Measurements from ENCODE around the gene LCE2C.
"Not testable (repeated sequence)": the region's sequence is repeated elsewhere in the genome, so short reads cannot be mapped to it uniquely, and the experiment has no call there.

LCE2C gene

GRCh38 chr1:152674983-152675382 is at the start of gene LCE2C:
TSS of gene LCE2C (plus strand) at chr1:152675279. CDS start at chr1:152676016, 737 bp downstream.
- DNase-seq, result not testable (repeated sequence)

- DNase-seq, result no peak
Observed at GRCh38 chr1:152626744-152627143, 48.3 kb upstream of the LCE2C start.

DNA sequence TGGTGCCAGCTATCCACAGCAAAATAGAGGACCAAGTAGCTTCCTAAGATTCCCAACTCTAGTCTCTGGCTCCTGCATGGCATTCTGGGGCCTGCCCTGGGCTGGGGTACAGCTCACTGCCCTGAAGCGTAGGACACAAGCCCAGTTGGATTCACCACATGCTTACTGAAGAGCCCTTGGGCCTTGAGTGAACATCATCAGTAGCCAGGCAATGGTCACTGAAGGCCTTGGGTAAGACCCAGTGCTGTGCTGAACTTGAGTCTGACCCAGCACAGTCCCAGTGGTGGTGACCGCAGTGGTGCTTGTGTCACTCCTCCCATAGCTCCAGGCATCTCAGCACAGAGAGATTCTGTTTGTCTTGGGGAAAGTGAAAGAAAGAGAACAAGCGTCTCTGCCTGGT is 44.5 kb upstream of the LCE2C start:
- DNase-seq, result no peak

DNA sequence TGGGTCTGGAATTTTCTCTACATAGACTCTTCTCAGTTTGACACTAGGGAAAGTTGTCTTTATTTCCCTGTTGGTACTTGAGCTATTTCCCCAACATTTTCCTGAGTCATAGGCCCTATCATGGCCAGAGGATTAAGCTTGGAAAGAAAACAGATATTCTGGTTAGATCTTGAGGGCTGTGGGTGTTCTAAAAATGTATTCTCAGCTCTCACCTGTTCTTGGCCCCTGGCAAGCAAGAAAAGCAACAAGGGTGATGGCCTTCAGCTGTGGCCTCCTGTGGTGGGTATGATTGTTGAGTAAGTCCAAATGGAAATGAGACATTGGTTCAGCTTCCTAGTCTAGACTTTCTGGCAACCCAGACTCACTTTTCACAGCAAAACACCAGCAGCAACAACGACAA is 34.7 kb upstream of the LCE2C start:
- no peak for DNase-seq

GRCh38 chr1:152643945-152644344 is 31.1 kb upstream of the LCE2C start:
- no peak for DNase-seq

DNA sequence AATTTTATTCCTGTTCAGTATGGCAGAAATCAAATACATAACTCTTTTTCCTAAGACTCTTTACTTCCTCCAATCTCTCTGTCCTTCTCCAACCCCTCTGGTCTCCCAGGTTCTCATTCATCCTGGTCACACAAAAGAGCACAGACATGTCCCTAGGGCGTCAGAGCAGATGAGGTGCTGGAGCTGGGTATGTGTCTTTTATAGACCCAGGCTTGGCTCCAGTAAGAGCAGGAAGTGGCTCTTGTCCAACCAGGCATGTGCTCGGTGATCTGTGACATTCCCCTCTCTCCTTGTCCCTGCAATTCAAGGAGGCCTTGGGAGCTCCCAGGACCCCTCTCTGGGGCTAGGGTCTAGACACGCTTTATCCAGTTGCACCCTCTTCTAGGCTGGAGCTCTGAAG is 29.9 kb upstream of the LCE2C start:
- no peak for DNase-seq

- DNase-seq, result no peak
Observed at GRCh38 chr1:152646656-152647055, 28.4 kb upstream of the LCE2C start.

DNA sequence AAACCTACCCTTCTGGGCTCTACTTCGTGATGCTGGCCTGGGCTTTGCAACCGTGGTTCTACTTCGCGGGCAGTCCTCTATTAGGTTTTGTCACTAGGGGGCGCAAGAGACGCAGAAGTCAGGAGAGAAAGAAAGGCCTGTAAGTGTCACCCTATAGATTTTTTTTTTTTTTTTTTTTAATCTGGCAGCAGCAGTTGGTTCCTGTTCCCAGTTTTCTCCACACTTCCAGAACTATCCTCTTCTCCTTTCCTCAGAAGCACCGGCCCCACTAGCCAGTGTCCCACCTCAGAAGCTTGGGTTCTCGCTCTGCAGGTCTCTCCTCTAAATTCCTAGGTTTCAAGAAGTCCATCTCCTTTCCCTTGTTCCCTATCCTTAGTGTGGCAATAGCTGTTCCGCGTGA is 21.0 kb upstream of the LCE2C start:
- no peak for DNase-seq

GRCh38 chr1:152656459-152656858 is 18.6 kb upstream of the LCE2C start:
- no peak for DNase-seq

DNA sequence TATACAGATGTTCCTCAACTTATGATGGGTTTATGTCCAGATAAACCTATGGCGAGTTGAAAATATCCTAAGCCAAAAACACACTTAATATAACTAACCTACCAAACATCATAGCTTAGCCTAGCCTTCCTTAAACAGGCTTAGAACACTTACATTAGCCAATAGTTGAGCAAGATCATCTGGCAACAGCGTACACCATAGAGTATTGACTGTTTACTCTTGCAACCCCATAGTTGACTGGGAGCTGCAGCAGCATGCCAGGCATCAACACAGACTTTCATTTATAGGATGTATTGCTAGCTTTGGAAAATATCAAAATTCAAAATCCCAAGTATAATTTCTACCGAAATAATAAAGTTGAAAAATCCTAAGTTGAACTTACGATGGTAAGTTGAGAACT is 17.4 kb upstream of the LCE2C start:
- DNase-seq, result no peak

DNA sequence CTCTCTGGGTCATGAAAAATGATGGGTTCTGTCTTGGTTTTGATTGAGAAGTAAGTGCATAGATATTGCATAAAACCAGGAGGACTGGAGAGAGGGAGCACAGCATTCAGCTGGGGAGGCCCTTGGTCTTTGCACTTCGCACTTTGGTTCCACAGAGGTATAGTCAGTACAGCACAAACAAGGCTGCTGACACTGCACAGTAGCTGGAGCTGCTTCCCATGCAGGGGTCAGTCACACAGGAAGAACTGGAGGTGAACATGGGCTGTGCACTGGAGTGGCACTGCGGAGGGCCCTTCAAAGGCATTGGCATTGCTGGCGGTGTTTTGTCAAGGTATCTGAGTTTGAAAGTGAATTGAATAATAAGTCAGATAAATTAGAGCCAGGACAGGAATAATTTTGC is 16.4 kb upstream of the LCE2C start:
- DNase-seq, result no peak

- no peak for DNase-seq
Observed at GRCh38 chr1:152663098-152663497, 12.0 kb upstream of the LCE2C start, which contains the start of gene LCE2D. TSS of gene LCE2D (plus strand) at chr1:152663380. CDS start at chr1:152664106, 726 bp downstream.

DNA sequence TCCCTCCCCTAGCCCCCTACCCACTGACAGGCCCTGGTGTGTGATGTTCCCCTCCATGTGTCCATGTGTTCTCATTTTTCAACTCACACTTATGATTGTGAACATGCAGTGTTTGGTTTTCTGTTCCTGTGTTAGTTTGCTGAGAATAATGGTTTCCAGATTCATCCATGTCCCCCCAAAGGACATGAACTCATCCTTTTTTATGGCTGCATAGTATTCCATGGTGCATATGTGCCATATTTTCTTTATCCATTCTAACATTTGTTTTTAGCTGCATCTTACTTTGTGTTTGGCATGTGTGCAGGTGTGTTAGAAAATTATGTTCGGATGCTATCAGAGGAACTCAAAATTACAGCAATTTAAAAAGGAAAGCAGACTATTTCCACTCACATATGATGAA is 8.9 kb upstream of the LCE2C start:
- DNase-seq, result not testable (repeated sequence)

GRCh38 chr1:152667648-152668047 is 7.4 kb upstream of the LCE2C start:
- no peak for DNase-seq

GRCh38 chr1:152673016-152673415 is 2.1 kb upstream of the LCE2C start:
- DNase-seq, result no peak

DNA sequence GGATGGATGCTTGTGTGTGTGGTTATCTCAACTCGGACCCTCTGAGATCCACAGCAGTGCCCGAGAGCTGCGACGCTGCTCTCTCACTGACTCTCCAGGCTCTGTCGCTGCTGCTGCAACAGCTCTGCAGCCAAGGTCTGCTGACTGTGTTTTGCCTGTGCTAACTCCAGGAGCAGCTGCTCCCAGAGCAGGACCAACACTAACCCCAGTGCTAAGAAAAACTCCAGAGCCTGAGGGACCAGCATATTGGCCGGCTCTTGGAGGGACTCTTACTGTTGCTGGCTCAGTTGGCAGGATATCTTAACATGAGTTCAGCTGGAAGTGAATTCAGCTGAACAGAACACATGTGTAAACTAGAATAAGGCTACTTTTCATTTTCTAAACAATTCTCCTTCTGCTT is 4.4 kb downstream of the LCE2C start:
- no peak for DNase-seq

GRCh38 chr1:152681616-152682015 is 6.5 kb downstream of the LCE2C start:
- no peak for DNase-seq

GRCh38 chr1:152683846-152684245 is 8.8 kb downstream of the LCE2C start:
- DNase-seq, result no peak

DNA sequence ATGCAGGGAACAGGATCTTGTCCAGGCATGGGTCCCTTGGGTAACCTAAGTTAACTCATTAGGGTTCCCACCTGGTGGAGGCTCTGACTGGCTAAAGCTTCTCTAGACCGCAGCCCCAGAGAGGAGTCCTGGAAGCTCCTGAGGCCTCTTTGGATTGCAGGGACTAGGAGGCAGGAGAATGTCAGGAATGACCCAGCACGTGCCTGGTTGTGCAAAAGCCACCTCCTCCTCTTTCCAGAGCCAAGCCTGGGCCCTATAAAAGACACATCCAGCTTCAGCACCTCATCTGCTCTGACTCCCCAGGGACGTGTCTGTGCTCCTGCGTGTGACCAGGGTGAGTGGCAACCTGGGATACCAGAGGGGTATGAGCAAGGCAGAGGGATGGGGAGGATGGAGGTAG is 10.7 kb downstream of the LCE2C start, which contains the start of gene LCE2B:
TSS of gene LCE2B (plus strand) at position 301 of the 400 bp plus-strand sequence. CDS start 721 bp downstream, outside the sequence.
- not testable (repeated sequence) for DNase-seq

DNA sequence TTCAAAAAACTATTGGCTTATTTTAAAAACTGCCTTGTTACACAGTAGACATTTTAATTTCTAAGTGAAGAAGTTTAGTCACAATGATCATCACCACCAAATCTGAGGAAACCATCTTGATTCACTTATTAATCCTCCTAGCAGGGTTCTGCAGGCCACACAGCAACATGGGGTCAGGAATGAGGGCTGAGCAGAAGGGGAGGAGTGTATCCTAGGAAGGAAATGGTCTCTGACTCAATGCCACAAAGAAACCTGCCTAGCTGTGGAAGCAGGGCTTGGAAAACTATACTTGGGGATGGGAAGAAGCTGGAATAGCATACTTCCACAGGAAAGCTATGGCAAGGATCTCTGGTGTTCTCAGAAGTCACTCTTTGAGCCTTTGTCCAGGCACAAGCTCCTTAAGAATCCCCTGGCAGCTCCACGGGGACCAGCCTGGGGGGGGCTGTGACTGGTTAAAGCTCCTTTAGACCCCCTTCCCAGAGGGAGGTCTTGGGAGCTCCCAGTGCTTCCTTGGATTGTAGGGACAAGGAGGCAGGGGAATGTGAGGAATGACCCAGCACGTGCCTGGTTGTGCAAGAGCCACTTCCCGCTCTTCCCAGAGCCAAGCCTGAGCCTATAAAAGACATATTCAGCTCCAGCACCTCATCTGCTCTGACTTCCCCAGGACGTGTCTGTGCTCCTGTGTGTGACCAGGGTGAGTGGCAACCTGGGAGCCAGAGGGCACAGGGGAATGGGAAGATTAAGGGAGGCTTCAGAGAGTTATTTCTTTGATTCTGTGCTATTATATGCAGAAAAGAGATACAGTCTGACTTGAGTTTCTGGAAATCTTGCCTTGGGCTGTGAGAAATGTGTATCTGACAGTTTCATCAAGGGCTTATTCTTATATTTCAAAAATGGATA is 22.9 kb downstream of the LCE2C start, which contains the start of gene LCE2A:
TSS of gene LCE2A (plus strand) at position 645 of the 900 bp plus-strand sequence. CDS start 557 bp downstream, outside the sequence.
- no peak for DNase-seq

DNA sequence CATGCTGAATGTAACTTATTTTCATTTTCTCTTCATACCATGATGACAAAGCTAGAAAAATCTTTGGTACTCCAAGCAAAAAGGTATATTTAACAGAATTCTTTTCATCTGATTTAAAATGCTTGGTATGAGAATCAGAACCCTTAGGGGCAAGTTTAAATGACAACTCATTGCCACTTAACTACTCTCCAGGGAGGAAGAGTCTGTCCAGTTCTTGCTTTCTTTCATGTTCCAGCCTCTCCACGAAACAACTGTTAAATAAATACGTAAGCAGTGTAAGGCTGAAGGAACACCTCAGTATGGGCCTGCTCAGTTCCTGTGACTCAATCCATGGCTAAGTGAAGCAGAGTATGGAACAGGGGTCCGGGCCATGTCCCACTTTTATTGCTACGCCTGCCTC is 24.7 kb downstream of the LCE2C start:
- no peak for DNase-seq

DNA sequence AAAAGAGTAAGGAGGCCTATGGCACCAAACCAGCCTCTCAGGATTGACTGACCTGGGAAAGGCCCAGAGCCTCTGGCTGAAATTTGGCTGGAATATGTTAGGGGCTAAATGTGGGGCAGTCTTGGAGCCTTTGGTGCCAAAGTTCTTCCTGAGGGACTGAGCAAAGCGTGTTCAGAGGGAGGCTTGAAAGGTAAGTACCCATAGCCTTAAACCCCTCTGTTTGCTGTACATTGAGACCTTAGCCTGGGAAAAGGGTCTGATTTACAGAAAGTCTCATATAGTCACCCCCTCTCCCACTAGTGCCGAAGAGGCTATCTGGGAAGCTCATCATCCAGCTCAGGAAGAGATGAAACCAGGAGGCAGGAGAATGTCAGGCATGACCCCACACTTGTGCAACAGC is 32.8 kb downstream of the LCE2C start, which contains the start of gene LCE4A:
TSS of gene LCE4A (plus strand) at position 301 of the 400 bp plus-strand sequence. CDS start 916 bp downstream, outside the sequence.
- no peak for DNase-seq

GRCh38 chr1:152718238-152718637 is 43.2 kb downstream of the LCE2C start:
- DNase-seq, result no peak

- DNase-seq, result no peak
Observed at GRCh38 chr1:152725261-152725660, 50.2 kb downstream of the LCE2C start.

Measured in activated CD8-positive, alpha-beta memory T cell treated with anti-CD3 and anti-CD28 coated beads, Interleukin-2, amount 50 U/mL, for 4 hours (primary cell).